HepG2 (cell line): Measurements from ENCODE around the gene VEGFB. TPM values are rescaled to one million over a fixed set of nuclear protein-coding genes. Genes with fewer than 3 reads are reported as not detected.
A peak's percentile ranks its signal among the peaks of the same experiment; 100 is the strongest.

Experiments
- ISX ChIP-seq: sonication (generic); formaldehyde crosslinking; conservative IDR thresholded peaks from 2 replicates; pipeline ENCODE4 v1.5.0; 2020; ENCODE audit warnings: missing genetic modification reagents
- KIAA2018 ChIP-seq: sonication (generic); formaldehyde crosslinking; IDR thresholded peaks from 2 replicates; pipeline ENCODE4 v1.5.0; 2020; ENCODE audit warnings: mild to moderate bottlenecking, missing genetic modification reagents, borderline replicate concordance
- NKX3-1 ChIP-seq: sonication (generic); formaldehyde crosslinking; IDR thresholded peaks from 2 replicates; pipeline ENCODE4 v1.5.0; 2020; ENCODE audit warnings: missing genetic modification reagents
- RFX5 ChIP-seq: IDR thresholded peaks from 2 replicates; pipeline ENCODE4 v1.6.1; 2011; ENCODE audit warnings: low read depth, low read length, improper control_type of control experiment
- SETDB1 ChIP-seq: sonication (generic); formaldehyde crosslinking; IDR thresholded peaks from 2 replicates; pipeline ENCODE4 v1.5.1; 2020; ENCODE audit warnings: missing genetic modification reagents, mild to moderate bottlenecking, borderline replicate concordance
- TBP ChIP-seq: sonication (generic); formaldehyde crosslinking; IDR thresholded peaks from 2 replicates; pipeline ENCODE4 v1.5.0; 2020; ENCODE audit warnings: missing genetic modification reagents
- TBX2 ChIP-seq: sonication (generic); formaldehyde crosslinking; IDR thresholded peaks from 2 replicates; pipeline ENCODE4 v1.5.0; 2020; ENCODE audit warnings: missing genetic modification reagents, mild to moderate bottlenecking, borderline replicate concordance
- ZNF160 ChIP-seq: sonication (generic); formaldehyde crosslinking; IDR thresholded peaks from 2 replicates; pipeline ENCODE4 v1.8.0; 2022; ENCODE audit warnings: mild to moderate bottlenecking, inconsistent platforms, missing genetic modification reagents
- ZNF256 ChIP-seq: sonication (generic); formaldehyde crosslinking; conservative IDR thresholded peaks from 2 replicates; pipeline ENCODE4 v1.4.0; 2020; ENCODE audit warnings: missing genetic modification reagents
- ZNF33A ChIP-seq: sonication (generic); formaldehyde crosslinking; IDR thresholded peaks from 2 replicates; pipeline ENCODE4 v1.5.1; 2020; ENCODE audit warnings: missing genetic modification reagents, mild to moderate bottlenecking, moderate library complexity, borderline replicate concordance
- ZNF414 ChIP-seq: sonication (generic); formaldehyde crosslinking; IDR thresholded peaks from 2 replicates; pipeline ENCODE4 v1.5.0; 2020; ENCODE audit warnings: missing genetic modification reagents
- ZNF530 ChIP-seq: sonication (generic); formaldehyde crosslinking; IDR thresholded peaks from 2 replicates; pipeline ENCODE4 v1.5.0; 2020; ENCODE audit warnings: low read depth, mild to moderate bottlenecking, missing genetic modification reagents
- ZNF652 ChIP-seq: IDR thresholded peaks from 2 replicates; pipeline ENCODE4 v1.6.1; 2016; ENCODE audit warnings: low read depth, borderline replicate concordance
- ZNF737 ChIP-seq: sonication (generic); formaldehyde crosslinking; IDR thresholded peaks from 2 replicates; pipeline ENCODE4 v1.5.0; 2020; ENCODE audit warnings: missing genetic modification reagents, mild to moderate bottlenecking, borderline replicate concordance
- polyA plus RNA-seq, 8 experiments: library from polyadenylated mRNA; depleted of rRNA in 3 of 8; stranded (reverse) in 7 of 8; unstranded in 1 of 8; fragments of >200 nt; fragmentation: Illumina TruSeq in 4 of 8; extraction: Trizol in 4 of 8; gene quantifications; 2 replicates each; pipeline versions ENCODE4 v1.2.1 to v1.2.3, GENCODE V29; 2011 to 2016; ENCODE audit warnings: low read depth in 4 of 8, missing spikeins in 1 of 8, mixed read lengths in 1 of 8; ENCODE audit not compliant: insufficient read depth in 1 of 8
- total RNA-seq, 5 experiments: library from RNA; depleted of rRNA; stranded (reverse); fragments of >200 nt; fragmentation: Illumina TruSeq; extraction: Trizol; gene quantifications; 2 replicates each; pipeline ENCODE4 v1.2.3, GENCODE V29; 2016; ENCODE audit warnings: low read depth in 1 of 5

VEGFB gene
- total and polyA plus RNA-seq, 2 of the 13 experiments (the other 11 are each of a cell fraction or from before 2014, with no cell fraction given) = 9.0 to 11.3 TPM

GRCh38 chr11:64225608-64226506 is 8.5 kb upstream of the VEGFB start, which contains the start of the genes NUDT22 and TRPT1 (continued):
- TF ChIP-seq KIAA2018 (CRISPR knock-in tag) = no peak
- peak; percentile 87; the same call in 1 of the 2 replicates for TF ChIP-seq ZNF33A
- no peak; the same call in 1 of the 2 replicates for TF ChIP-seq SETDB1 (CRISPR knock-in tag)
- 0 out of 2 replicates have a peak, but pooled peaks have one; percentile 72 for TF ChIP-seq ZNF414 (CRISPR knock-in tag)
- TF ChIP-seq ZNF530 (CRISPR knock-in tag) = no peak
- TF ChIP-seq ISX (CRISPR knock-in tag) = 0 out of 2 replicates have a peak, but pooled peaks have one; percentile 78
- TF ChIP-seq RFX5 = no peak
- TF ChIP-seq TBX2 (CRISPR knock-in tag) = peak; percentile 58
- TF ChIP-seq ZNF737 = no peak
- TF ChIP-seq ZNF256 (CRISPR knock-in tag) = 0 out of 2 replicates have a peak, but pooled peaks have one; percentile 29
- no peak for TF ChIP-seq ZNF652 (CRISPR knock-in tag)
- no peak; the same call in 1 of the 2 replicates for TF ChIP-seq ZNF160 (CRISPR knock-in tag)
- peak; percentile 79; the same call in 1 of the 2 replicates for TF ChIP-seq NKX3-1 (CRISPR knock-in tag)
- no peak for TF ChIP-seq TBP (CRISPR knock-in tag)
